GM18519 (cell line): ENCODE results near the gene SUCLG2.
"Not testable (repeated sequence)": the region's sequence is repeated elsewhere in the genome, so short reads cannot be mapped to it uniquely, and the experiment has no call there.

Source experiments
- ATAC-seq: cut with Tn5 transposase; IDR thresholded peaks from one replicate; pipeline ENCODE4 v1.9.1; 2021; ENCODE audit warnings: mild to moderate bottlenecking, moderate library complexity; ENCODE audit not compliant: unreplicated experiment, low FRiP score

Gene SUCLG2

DNA sequence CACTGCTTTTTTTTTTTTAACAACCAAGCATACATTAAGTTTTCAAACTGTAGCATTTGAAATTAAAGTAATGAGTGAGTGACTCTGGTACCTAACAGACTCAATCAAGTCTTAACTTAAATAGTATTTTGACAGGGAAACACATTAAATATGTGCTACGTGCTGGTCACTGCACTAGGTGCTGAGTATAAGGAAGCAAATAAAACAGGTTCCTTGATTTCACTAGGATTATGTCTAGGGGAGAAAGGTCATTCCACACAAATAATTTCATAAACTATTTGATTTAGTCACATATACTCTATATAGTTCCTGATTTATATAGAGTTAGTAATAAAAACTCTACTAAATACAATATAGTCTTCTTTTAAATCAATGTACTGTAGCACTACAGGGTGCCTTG is 89.4 kb downstream of the SUCLG2 start:
- no peak for ATAC-seq

- ATAC-seq: no peak
These were observed 90.4 kb downstream of the SUCLG2 start for GRCh38 chr3:67564008-67564407.

- ATAC-seq: no peak
These were observed 92.6 kb downstream of the SUCLG2 start for GRCh38 chr3:67561667-67562394.

DNA sequence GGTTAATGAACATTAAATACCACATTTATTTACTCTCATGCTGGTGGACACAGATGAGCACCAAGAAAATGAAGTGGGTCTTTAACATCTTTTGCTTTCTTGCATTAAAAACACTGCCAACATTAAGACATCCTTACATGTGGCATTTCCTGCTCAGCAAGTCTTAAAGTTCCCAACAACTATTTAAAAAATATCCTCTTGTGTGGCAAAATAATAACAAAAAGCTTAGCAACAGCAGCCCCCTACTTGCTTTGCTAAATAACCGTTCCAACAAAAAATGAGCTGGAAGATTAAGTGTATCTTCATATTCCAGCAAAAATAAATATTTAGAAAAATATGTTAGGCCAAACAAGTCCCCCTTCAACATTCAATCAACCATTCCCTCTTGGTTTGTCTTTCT is 93.1 kb downstream of the SUCLG2 start:
- ATAC-seq: no peak

DNA sequence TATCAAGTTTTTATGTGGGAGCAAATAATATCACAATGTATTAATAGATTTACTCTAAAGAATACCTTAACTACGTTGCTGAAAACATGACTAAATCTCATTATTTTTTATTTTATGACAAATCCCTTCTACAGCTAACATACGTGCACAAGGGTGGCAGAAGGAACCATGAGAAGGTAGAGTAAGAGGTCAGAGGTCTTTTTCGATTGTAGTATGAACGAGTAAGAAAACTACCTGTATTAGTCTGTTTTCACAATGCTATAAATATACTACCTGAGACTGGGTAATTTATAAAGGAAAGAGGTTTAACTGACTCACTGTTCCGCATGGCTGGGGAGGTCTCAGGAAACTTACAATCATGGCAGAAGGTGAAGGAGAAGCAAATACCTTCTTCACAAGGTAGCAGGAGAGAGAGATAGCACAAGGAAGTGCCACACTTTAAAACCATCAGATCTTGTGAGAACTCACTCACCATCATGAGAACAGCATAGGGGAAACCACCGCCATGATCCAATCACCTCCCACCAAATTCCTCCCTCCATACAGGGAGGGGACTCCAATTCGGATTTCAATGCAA is 95.3 kb downstream of the SUCLG2 start:
- no peak for ATAC-seq

DNA sequence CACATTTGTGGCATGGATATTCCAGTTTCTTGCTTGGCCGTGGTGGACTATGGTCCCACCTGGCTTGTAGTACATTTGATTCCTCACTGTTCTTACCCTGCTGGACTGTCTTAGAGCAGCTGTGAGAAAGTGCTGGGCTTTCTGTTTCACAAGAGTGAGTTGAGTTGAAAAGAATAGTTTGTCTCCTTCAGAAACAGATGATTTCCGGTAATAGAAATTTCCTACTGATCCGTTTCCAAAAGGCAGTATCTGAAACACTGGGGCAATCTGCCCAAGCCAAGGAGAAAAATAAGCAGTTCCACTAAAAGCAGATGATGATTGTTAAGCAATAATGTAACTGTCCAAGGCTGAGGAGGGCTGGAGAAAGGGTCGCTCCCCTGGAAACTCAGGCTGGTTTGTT is 96.0 kb downstream of the SUCLG2 start:
- no peak for ATAC-seq

GRCh38 chr3:67557848-67558355 is 96.5 kb downstream of the SUCLG2 start:
- ATAC-seq: no peak

DNA sequence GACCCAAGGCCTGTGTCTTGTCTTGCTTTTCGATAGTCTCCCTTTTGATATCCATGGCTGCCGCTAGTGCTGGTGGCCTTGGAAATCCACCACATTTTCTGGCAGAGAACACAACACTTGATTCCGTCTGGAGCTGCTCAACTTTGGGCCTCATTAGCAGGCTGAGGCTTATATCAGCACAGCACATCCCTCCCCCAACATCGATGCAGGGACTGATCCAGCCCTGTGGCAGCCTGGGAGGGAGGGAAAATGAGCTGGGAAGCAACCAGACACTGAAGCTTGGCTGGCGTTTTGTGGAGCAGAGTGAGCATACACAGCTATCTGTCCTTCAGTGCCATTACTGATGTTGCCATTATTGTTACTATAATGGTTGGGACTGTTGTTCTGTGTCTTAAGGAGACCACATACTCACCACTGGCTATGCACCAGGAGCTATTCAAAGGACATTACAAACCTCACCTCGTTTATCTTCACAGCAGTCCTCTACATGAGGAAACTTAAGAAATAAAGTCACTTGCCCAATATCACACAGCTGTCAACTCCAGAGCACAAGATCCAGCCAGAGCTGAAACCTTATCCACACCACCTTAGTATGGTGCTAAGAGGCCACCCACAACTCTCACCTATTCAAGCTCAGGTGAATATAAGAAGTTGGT is 102.9 kb downstream of the SUCLG2 start:
- ATAC-seq: no peak

- no peak for ATAC-seq
These were observed 103.9 kb downstream of the SUCLG2 start for GRCh38 chr3:67550541-67550940.

- ATAC-seq: not testable (repeated sequence)
These were observed 111.7 kb downstream of the SUCLG2 start for GRCh38 chr3:67542502-67543250.

DNA sequence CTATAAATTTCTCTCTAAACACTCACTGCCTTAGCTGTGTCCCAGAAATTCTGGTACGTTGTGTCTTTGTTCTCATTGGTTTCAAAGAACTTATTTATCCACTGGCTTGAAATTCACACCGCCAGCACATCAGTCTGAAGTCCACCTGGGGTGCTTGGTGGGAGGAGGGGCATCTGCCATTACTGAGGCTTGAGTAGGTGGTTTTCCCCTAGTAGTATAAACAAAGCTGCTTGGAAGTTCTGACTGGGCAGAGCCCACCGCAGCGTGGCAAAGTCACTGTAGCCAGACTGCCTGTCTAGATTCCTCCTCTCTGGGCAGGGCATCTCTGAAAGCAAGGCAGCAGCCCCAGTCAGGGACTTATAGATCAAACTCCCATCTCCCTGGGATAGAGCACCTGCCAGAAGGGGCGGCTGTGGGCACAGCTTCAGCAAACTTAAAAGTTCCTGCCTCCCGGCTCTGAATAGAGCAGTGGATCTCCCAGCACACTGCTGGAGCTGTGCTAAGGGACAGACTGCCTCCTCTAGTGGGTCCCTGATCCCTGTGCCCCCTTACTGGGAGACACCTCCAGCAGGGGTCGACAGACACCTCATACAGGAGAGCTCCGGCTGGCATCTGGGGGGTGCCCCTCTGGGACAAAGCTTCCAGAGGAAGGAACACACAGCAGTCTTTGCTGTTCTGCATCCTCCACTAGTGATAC is 114.1 kb downstream of the SUCLG2 start:
- ATAC-seq: no peak

DNA sequence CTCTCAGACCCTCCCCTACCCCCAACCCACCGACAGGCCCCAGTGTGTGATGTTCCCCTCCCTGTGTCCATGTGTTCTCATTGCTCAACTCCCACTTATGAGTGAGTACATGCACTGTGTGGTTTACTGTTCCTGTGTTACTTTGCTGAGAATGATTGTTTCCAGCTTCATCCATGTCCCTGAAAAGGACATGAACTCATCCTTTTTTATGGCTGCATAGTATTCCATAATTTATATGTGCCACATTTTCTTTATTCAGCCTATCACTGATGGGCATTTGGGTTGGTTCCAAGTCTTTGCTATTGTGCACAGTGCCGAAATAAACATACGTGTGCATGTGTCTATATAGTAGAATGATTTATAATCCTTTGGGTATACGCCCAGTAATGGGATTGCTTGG is 117.2 kb downstream of the SUCLG2 start:
- not testable (repeated sequence) for ATAC-seq

- ATAC-seq: no peak
These were observed 119.4 kb downstream of the SUCLG2 start for GRCh38 chr3:67535006-67535405.

DNA sequence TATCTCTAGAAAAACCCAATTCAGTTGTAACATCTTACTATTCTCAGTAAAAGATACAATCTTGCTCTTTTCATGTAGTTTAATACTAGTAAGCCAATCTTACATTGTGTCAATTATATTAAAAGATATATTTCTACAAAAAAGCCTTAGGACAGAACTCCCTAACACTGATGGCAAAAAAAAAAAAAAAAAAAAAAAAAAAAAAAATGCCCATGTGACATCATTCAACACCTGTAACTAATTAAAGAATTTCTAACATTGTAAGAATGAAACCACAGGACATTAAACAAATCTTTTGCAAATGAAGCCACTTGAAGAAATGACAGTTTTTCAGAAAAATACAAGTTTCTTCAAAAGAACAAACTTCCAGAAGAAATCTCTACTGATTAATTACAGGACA is 119.8 kb downstream of the SUCLG2 start:
- no peak for ATAC-seq

GRCh38 chr3:67531181-67532101 is 123.0 kb downstream of the SUCLG2 start:
- ATAC-seq: no peak

GRCh38 chr3:67529915-67530314 is 124.5 kb downstream of the SUCLG2 start:
- ATAC-seq: no peak

DNA sequence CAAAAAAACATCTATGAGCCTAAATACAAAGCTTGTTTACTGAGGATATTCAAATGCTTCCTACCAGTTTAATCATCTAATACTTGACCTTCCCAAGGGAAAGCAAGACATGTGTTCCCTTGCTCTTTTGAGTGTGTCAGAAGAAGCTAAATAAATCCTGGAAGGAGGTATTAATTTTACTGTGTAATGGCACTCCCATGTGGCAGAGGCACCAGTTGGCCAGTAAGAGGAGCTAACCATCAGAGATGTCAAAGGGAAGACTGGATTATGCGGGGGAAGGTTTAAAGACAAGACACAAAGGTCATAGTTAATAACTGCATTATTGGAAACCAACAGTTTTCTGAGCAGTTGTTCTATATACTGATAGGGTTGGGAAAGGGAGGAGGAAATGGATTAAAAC is 125.1 kb downstream of the SUCLG2 start:
- no peak for ATAC-seq

DNA sequence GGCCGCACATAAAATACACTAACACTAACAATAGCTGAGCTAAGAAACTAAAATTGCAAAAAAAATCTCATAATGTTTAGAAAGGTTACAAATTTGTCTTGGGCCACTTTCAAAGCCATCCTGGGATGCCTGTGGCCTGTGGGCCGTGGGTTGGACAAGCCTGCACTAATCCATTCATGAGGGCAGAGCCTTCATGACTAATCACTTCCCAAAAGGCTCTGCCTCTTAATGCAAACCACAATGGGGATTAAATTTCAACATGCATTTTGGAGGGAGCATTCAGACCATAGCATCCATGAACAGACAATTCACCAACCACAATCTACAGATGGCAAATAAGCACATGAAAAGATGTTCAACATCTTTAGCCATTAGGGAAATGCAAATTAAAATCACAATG is 128.2 kb downstream of the SUCLG2 start:
- no peak for ATAC-seq

GRCh38 chr3:67524046-67524445 is 130.4 kb downstream of the SUCLG2 start:
- no peak for ATAC-seq
